Measurements from ENCODE around the gene STK40.

DNA sequence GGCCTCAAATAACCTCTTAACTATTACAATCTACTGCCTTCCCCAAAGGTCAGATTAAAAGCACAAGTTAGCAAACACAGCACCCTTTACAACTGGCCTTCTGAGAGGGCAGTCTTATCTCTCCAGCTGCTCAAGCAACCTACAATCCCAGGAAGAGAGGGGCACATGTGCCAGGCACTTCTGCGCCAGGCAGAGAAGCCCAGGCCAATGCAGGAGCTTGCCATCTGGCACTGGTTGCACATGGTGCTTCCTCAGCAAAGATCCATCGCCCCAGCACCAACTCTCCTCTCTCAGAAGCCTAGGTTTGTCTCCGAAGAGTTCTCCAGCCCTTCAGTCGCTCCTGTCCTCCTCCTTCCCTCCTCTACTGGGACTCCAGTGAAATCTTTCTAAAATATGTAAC lies 2.5 kb downstream of the STK40 start:
- TF ChIP-seq, protein P1, sequence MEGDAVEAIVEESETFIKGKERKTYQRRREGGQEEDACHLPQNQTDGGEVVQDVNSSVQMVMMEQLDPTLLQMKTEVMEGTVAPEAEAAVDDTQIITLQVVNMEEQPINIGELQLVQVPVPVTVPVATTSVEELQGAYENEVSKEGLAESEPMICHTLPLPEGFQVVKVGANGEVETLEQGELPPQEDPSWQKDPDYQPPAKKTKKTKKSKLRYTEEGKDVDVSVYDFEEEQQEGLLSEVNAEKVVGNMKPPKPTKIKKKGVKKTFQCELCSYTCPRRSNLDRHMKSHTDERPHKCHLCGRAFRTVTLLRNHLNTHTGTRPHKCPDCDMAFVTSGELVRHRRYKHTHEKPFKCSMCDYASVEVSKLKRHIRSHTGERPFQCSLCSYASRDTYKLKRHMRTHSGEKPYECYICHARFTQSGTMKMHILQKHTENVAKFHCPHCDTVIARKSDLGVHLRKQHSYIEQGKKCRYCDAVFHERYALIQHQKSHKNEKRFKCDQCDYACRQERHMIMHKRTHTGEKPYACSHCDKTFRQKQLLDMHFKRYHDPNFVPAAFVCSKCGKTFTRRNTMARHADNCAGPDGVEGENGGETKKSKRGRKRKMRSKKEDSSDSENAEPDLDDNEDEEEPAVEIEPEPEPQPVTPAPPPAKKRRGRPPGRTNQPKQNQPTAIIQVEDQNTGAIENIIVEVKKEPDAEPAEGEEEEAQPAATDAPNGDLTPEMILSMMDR (IDR thresholded peaks at IDR 0.05; ENCODE audit: low read length): no peak
- TF ChIP-seq EZH2 (optimal IDR thresholded peaks at IDR 0.05; ENCODE audit: low read depth, low read length): no peak

Data from MM.1S (cell line).